Mesendoderm (in vitro differentiated cells): ENCODE results near the gene MYLIP.
A peak's percentile ranks its signal among the peaks of the same experiment; 100 is the strongest.
"Not testable (repeated sequence)": the region's sequence is repeated elsewhere in the genome, so short reads cannot be mapped to it uniquely, and the experiment has no call there.

Experiments used
- DNase-seq: peaks from one replicate; pipeline ENCODE4 v3.0.0; 2013
- H2AK5ac ChIP-seq: 2 replicates; pipeline ENCODE4 v1.6.1; 2013; ENCODE audit warnings: low read length, inconsistent platforms
- H2BK120ac ChIP-seq: 2 replicates; pipeline ENCODE4 v1.6.1; 2013; ENCODE audit warnings: low read depth, mild to moderate bottlenecking, low read length, moderate library complexity, mixed read lengths
- H2BK15ac ChIP-seq: replicated peaks from 2 replicates; pipeline ENCODE4 v1.6.1; 2013; ENCODE audit warnings: low read depth, mild to moderate bottlenecking, moderate library complexity
- H2BK5ac ChIP-seq: 2 replicates; pipeline ENCODE4 v1.6.1; 2013; ENCODE audit warnings: low read length, inconsistent platforms
- H3K18ac ChIP-seq: 2 replicates; pipeline ENCODE4 v1.6.1; 2013; ENCODE audit warnings: mild to moderate bottlenecking, low read length, mixed read lengths
- H3K23ac ChIP-seq: one replicate; pipeline ENCODE4 v1.6.1; 2013; ENCODE audit warnings: low read length
- H3K27ac ChIP-seq: 2 replicates; pipeline ENCODE4 v1.5.1; 2013; ENCODE audit warnings: low read depth, mild to moderate bottlenecking, inconsistent platforms, low read length, moderate library complexity
- H3K27me3 ChIP-seq: 2 replicates; pipeline ENCODE4 v1.6.1; 2013; ENCODE audit warnings: low read length, control low read depth, mild to moderate bottlenecking, inconsistent platforms; ENCODE audit not compliant: insufficient read depth, poor library complexity
- H3K36me3 ChIP-seq: 2 replicates; pipeline ENCODE4 v1.6.1; 2013; ENCODE audit warnings: low read length, inconsistent platforms; ENCODE audit not compliant: control insufficient read depth, insufficient read depth
- H3K4ac ChIP-seq: one replicate; pipeline ENCODE4 v1.6.1; 2013; ENCODE audit warnings: low read depth, mild to moderate bottlenecking, low read length, moderate library complexity
- H3K4me1 ChIP-seq: 2 replicates; pipeline ENCODE4 v1.6.1; 2013; ENCODE audit warnings: low read depth, low read length, inconsistent platforms; ENCODE audit not compliant: control insufficient read depth
- H3K4me2 ChIP-seq: 2 replicates; pipeline ENCODE4 v1.6.1; 2013; ENCODE audit warnings: low read length
- H3K4me3 ChIP-seq: 2 replicates; pipeline ENCODE4 v1.5.1; 2013; ENCODE audit warnings: mild to moderate bottlenecking, low read length
- H3K56ac ChIP-seq: one replicate; pipeline ENCODE4 v1.6.1; 2013; ENCODE audit warnings: low read length
- H3K79me1 ChIP-seq: 2 replicates; pipeline ENCODE4 v1.6.1; 2013; ENCODE audit warnings: low read length, inconsistent platforms
- H3K79me2 ChIP-seq: 2 replicates; pipeline ENCODE4 v1.6.1; 2013; ENCODE audit warnings: mild to moderate bottlenecking, low read length; ENCODE audit not compliant: control insufficient read depth, insufficient read depth
- H3K9ac ChIP-seq: 2 replicates; pipeline ENCODE4 v1.6.1; 2013; ENCODE audit warnings: low read length, inconsistent platforms
- H4K5ac ChIP-seq: one replicate; pipeline ENCODE4 v1.6.1; 2013; ENCODE audit warnings: low read length
- H4K8ac ChIP-seq: one replicate; pipeline ENCODE4 v1.6.1; 2013; ENCODE audit warnings: low read depth, mild to moderate bottlenecking, control low read depth, low read length, moderate library complexity
- WGBS: extraction: QIAGEN DNeasy Blood & Tissue Kit; methylation state at CpG from one replicate; pipeline ENCODE4 v1.1.7; 2013; ENCODE audit warnings: low lambda C conversion rate, missing lambda C conversion rate; ENCODE audit not compliant: insufficient coverage; ENCODE audit errors: extremely low coverage; 5-methylcytosine and 5-hydroxymethylcytosine counted together

MYLIP gene

DNA sequence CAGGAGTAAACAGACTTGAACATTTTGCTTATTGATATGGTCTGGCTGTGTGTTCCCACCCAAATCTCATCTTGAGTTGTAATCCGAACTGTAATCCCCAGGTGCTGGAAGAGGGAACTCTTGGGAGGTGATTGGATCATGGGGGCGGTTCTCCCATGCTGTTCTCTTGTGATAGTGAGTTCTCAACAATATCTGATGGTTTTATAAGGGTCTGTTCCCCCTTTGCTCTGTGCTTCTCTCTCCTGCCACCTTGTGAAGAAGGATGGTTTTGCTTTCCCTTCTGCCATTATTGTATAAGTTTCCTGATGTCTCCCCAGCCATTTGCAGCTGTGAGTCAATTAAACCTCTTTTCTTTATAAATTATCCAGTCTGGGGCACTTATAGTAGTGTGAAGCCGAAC is 40.0 kb downstream of the MYLIP start:
- no peak overlapping the region for H2AK5ac ChIP-seq
- H3K18ac ChIP-seq = no peak overlapping the region
- peak overlapping the region; percentile 12 for H2BK15ac ChIP-seq
- no peak overlapping the region for H2BK5ac ChIP-seq
- peaks cover 2% of the 10 kb centered on the region for H3K4me1 ChIP-seq
- DNase-seq = peak; percentile 84
- H3K56ac ChIP-seq = no peak overlapping the region
- H3K79me2 ChIP-seq = no peaks in the 10 kb centered on the region
- H3K4me3 ChIP-seq = no peak overlapping the region
- H3K27ac ChIP-seq = no peak overlapping the region
- H3K79me1 ChIP-seq = no peaks in the 10 kb centered on the region
- H3K9ac ChIP-seq = no peak overlapping the region
- H4K8ac ChIP-seq = no peak overlapping the region
- no peak overlapping the region for H2BK120ac ChIP-seq
- no peak overlapping the region for H4K5ac ChIP-seq
- no peak overlapping the region for H3K4me2 ChIP-seq
- no peak overlapping the region for H3K4ac ChIP-seq
- no peaks in the 10 kb centered on the region for H3K27me3 ChIP-seq
- WGBS = no CpG with 5 or more reads among the region's 3 CpGs
- no peaks in the 10 kb centered on the region for H3K36me3 ChIP-seq
- H3K23ac ChIP-seq = no peak overlapping the region

DNA sequence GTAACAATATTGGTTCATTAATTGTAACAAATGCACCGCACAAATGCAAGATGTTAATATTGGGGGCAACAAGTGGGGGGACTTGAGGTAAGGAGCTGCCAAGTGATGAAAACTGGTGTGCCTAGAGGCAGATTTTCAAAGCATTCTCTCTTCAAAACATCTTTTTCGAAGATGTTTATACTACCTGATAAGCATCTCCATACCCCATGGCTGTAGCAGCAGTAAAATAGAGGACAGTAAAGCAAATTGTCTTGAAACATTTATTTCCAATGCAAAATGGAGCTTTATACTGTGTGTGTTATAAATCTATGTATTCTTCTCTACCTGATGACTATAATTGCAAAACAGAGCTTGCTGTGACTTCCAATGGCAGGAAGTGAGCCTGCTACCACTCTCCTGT is 42.5 kb downstream of the MYLIP start:
- H2BK15ac ChIP-seq = no peak overlapping the region
- H2BK120ac ChIP-seq = no peak overlapping the region
- no peak overlapping the region for H3K4me2 ChIP-seq
- no peak overlapping the region for H4K5ac ChIP-seq
- H2AK5ac ChIP-seq = no peak overlapping the region
- no peak overlapping the region for H3K18ac ChIP-seq
- no peak for DNase-seq
- no peak overlapping the region for H3K4me3 ChIP-seq
- H3K79me2 ChIP-seq = no peaks in the 10 kb centered on the region
- peaks cover 8% of the 10 kb centered on the region for H3K4me1 ChIP-seq
- H4K8ac ChIP-seq = no peak overlapping the region
- no peak overlapping the region for H3K23ac ChIP-seq
- WGBS = no CpG with 5 or more reads among the region's 2 CpGs
- H3K56ac ChIP-seq = no peak overlapping the region
- H3K4ac ChIP-seq = no peak overlapping the region
- no peaks in the 10 kb centered on the region for H3K36me3 ChIP-seq
- no peak overlapping the region for H3K27ac ChIP-seq
- no peak overlapping the region for H2BK5ac ChIP-seq
- no peaks in the 10 kb centered on the region for H3K27me3 ChIP-seq
- no peaks in the 10 kb centered on the region for H3K79me1 ChIP-seq
- H3K9ac ChIP-seq = no peak overlapping the region

DNA sequence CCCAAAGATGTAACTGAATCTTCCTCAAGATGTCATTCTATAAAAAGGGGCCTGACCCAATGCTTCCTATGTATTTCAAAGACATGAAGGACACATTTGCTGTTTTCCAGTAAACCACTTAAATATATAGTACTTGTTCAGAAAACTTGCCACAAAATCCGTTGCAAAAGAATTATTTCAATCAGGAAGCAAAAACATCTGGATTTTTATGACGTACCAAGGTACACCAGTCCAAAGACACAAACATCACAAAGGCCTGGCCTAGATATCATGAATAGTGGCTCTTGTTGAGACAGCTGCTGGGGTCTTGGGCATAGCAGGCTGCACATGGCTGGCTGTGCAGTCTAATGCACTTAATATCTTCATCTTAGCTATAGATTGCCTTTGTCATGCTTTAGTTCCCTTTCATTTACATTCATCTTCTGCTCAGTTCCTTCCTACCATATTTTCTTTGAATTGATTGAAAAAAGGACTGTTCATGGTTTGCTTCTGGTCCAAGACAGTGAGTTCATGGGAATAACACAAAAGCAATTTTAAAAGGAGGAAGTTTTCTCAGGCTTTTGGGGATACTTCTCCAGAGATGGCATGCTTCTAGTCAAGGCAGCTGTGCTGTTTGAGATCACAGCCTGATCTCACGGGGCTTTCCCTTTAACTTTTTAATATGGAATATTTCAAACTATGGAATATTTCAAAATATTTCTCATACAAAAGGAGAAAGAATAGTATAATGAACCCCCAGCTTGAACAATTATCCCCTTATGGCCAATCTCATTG is 44.5 kb downstream of the MYLIP start:
- peak overlapping the region; percentile 39 for H2BK15ac ChIP-seq
- no peak overlapping the region for H3K4me2 ChIP-seq
- no peak overlapping the region for H3K4ac ChIP-seq
- no peak overlapping the region for H3K4me3 ChIP-seq
- H4K5ac ChIP-seq = no peak overlapping the region
- H3K27me3 ChIP-seq = no peaks in the 10 kb centered on the region
- H3K79me2 ChIP-seq = no peaks in the 10 kb centered on the region
- peaks cover 8% of the 10 kb centered on the region for H3K4me1 ChIP-seq
- H3K27ac ChIP-seq = no peak overlapping the region
- no peak overlapping the region for H3K9ac ChIP-seq
- H2BK120ac ChIP-seq = no peak overlapping the region
- no peak overlapping the region for H4K8ac ChIP-seq
- no peak overlapping the region for H3K18ac ChIP-seq
- no peak for DNase-seq
- H2BK5ac ChIP-seq = no peak overlapping the region
- no peak overlapping the region for H3K56ac ChIP-seq
- no CpG with 5 or more reads among the region's 3 CpGs for WGBS
- H3K36me3 ChIP-seq = no peaks in the 10 kb centered on the region
- no peaks in the 10 kb centered on the region for H3K79me1 ChIP-seq
- H3K23ac ChIP-seq = no peak overlapping the region
- H2AK5ac ChIP-seq = no peak overlapping the region

DNA sequence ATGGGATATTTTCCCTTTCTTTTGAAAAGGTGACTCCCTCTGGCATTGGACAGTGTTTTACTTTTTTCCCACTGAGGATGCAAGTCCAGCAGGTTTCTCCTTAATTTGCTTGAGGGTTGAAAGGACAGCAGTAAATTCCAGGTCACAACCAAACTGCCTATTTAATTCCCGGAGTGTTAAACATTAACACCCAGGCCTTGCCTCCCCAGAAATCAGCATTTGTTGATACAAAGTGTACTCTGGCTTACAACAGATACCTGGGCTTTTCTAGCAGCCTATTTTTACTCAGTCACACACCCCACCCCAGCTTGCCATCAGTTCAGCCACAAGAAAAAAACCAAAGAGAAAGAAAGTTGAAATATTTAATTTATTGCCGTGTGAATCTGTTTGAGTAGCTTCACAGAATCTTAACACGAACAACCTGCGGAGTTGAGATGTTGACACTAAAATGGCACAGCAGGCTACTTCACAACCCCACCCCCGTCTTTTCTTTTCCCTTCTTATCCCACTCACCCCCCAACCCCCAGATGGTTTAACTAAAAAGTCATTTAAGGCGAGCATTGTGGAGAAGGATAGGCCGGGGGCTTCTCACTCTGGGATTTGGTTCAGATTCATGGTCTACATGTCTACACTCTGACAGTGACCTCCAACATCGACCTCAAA is 45.7 kb downstream of the MYLIP start:
- no peak overlapping the region for H3K4me2 ChIP-seq
- H3K79me2 ChIP-seq = no peaks in the 10 kb centered on the region
- H3K36me3 ChIP-seq = no peaks in the 10 kb centered on the region
- no peaks in the 10 kb centered on the region for H3K79me1 ChIP-seq
- DNase-seq = peak; percentile 64
- no peak overlapping the region for H2BK120ac ChIP-seq
- no CpG with 5 or more reads among the region's 8 CpGs for WGBS
- H4K5ac ChIP-seq = no peak overlapping the region
- H3K27ac ChIP-seq = peak overlapping the region; percentile 37
- H3K9ac ChIP-seq = no peak overlapping the region
- H2BK15ac ChIP-seq = no peak overlapping the region
- peaks cover 8% of the 10 kb centered on the region for H3K4me1 ChIP-seq
- peak overlapping the region; percentile 60 for H3K18ac ChIP-seq
- no peak overlapping the region for H3K4ac ChIP-seq
- no peak overlapping the region for H3K23ac ChIP-seq
- H3K56ac ChIP-seq = no peak overlapping the region
- H3K4me3 ChIP-seq = no peak overlapping the region
- no peak overlapping the region for H2AK5ac ChIP-seq
- no peaks in the 10 kb centered on the region for H3K27me3 ChIP-seq
- H4K8ac ChIP-seq = no peak overlapping the region
- H2BK5ac ChIP-seq = no peak overlapping the region

DNA sequence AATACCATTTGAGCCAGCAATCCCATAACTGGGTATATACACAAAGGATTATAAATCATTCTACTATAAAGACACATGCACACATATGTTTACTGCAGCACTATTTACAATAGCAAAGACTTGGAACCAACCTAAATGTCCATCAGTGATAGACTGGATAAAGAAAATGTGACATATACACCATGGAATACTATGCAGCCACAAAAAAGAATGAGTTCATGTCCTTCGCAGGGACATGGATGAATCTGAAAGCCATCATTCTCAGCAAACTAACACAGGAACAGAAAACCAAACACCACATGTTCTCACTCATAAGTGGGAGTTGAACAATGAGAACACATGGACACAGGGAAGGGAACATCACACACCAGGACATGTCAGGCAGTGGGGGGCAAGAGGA is 47.7 kb downstream of the MYLIP start:
- not testable (repeated sequence) for H3K4me3 ChIP-seq, H3K36me3 ChIP-seq, H2AK5ac ChIP-seq, H3K79me2 ChIP-seq, H3K9ac ChIP-seq, H3K56ac ChIP-seq, H4K8ac ChIP-seq, H3K27me3 ChIP-seq, DNase-seq, H4K5ac ChIP-seq, H3K23ac ChIP-seq, H2BK5ac ChIP-seq, H3K4ac ChIP-seq, H3K27ac ChIP-seq, H2BK120ac ChIP-seq, H3K4me1 ChIP-seq, H3K4me2 ChIP-seq, H3K18ac ChIP-seq, H2BK15ac ChIP-seq, H3K79me1 ChIP-seq
- no CpG with 5 or more reads among the region's 1 CpG for WGBS
